Measurements from ENCODE around the gene FYCO1.

Gene FYCO1

GRCh38 chr3:45927881-45928280 is 67.7 kb downstream of the FYCO1 start:
- in situ Hi-C loops (cut with MboI; ENCODE audit: low sequenced_read_pairs) = loop anchor here (25.0 kb wide), 1 partner anchor 434 kb away; the partner anchor contains the start of genes CCR2 and CCR5

- in situ Hi-C loops (cut with MboI; ENCODE audit: low sequenced_read_pairs) = no loop called here
Measured at GRCh38 chr3:45923755-45924154, 71.9 kb downstream of the FYCO1 start.

GRCh38 chr3:45922950-45923590 is 72.6 kb downstream of the FYCO1 start:
- in situ Hi-C loops (cut with MboI; ENCODE audit: low sequenced_read_pairs) = no loop called here

- in situ Hi-C loops (cut with MboI; ENCODE audit: low sequenced_read_pairs) = no loop called here
Measured at GRCh38 chr3:45922039-45922326, 73.6 kb downstream of the FYCO1 start.

- in situ Hi-C loops (cut with MboI; ENCODE audit: low sequenced_read_pairs) = no loop called here
Measured at GRCh38 chr3:45921158-45922038, 74.2 kb downstream of the FYCO1 start.

- in situ Hi-C loops (cut with MboI; ENCODE audit: low sequenced_read_pairs) = no loop called here
Measured at GRCh38 chr3:45917146-45917898, 78.3 kb downstream of the FYCO1 start.

GRCh38 chr3:45915518-45916231 is 79.9 kb downstream of the FYCO1 start:
- in situ Hi-C loops (cut with MboI; ENCODE audit: low sequenced_read_pairs) = no loop called here

GRCh38 chr3:45915059-45915439 is 80.6 kb downstream of the FYCO1 start:
- in situ Hi-C loops (cut with MboI; ENCODE audit: low sequenced_read_pairs) = no loop called here

- in situ Hi-C loops (cut with MboI; ENCODE audit: low sequenced_read_pairs) = no loop called here
Measured at GRCh38 chr3:45914362-45915058, 81.1 kb downstream of the FYCO1 start.

- in situ Hi-C loops (cut with MboI; ENCODE audit: low sequenced_read_pairs) = no loop called here
Measured at GRCh38 chr3:45912435-45912834, 83.2 kb downstream of the FYCO1 start.

GRCh38 chr3:45911511-45912226 is 84.0 kb downstream of the FYCO1 start:
- in situ Hi-C loops (cut with MboI; ENCODE audit: low sequenced_read_pairs) = no loop called here

- in situ Hi-C loops (cut with MboI; ENCODE audit: low sequenced_read_pairs) = no loop called here
Measured at GRCh38 chr3:45910892-45911291, 84.7 kb downstream of the FYCO1 start.

GRCh38 chr3:45909542-45909941 is 86.1 kb downstream of the FYCO1 start:
- in situ Hi-C loops (cut with MboI; ENCODE audit: low sequenced_read_pairs) = no loop called here

GRCh38 chr3:45908761-45909160 is 86.9 kb downstream of the FYCO1 start:
- in situ Hi-C loops (cut with MboI; ENCODE audit: low sequenced_read_pairs) = no loop called here

GRCh38 chr3:45907769-45908705 is 87.6 kb downstream of the FYCO1 start:
- in situ Hi-C loops (cut with MboI; ENCODE audit: low sequenced_read_pairs) = no loop called here

- in situ Hi-C loops (cut with MboI; ENCODE audit: low sequenced_read_pairs) = no loop called here
Measured at GRCh38 chr3:45906681-45907407, 88.8 kb downstream of the FYCO1 start.

- in situ Hi-C loops (cut with MboI; ENCODE audit: low sequenced_read_pairs) = no loop called here
Measured at GRCh38 chr3:45905755-45906154, 89.9 kb downstream of the FYCO1 start.

- in situ Hi-C loops (cut with MboI; ENCODE audit: low sequenced_read_pairs) = no loop called here
Measured at GRCh38 chr3:45904931-45905330, 90.7 kb downstream of the FYCO1 start.

Data from HL-60/S4 treated with phorbol 12-myristate 13-acetate at 8.2 ng/mL for 4 days and 3 days (cell line).